GM10266 (cell line): Measurements from ENCODE around the gene PNKP.

Source experiments
- DNase-seq: peaks from one replicate; pipeline ENCODE4 v3.0.0; 2012; ENCODE audit errors: extremely low spot score
- CTCF ChIP-seq: IDR thresholded peaks from 2 replicates; pipeline ENCODE4 v1.5.1; 2012; ENCODE audit warnings: mild to moderate bottlenecking, low read depth; ENCODE audit not compliant: control insufficient read depth, insufficient read depth; ENCODE audit errors: missing control alignments

Gene PNKP

GRCh38 chr19:49877879-49878743 is 10.7 kb upstream of the PNKP start:
- peak; percentile 98 for DNase-seq
- TF ChIP-seq CTCF = no peak

GRCh38 chr19:49877020-49877878 is 9.9 kb upstream of the PNKP start, which contains the start of the genes AKT1S1 and TBC1D17:
Gene AKT1S1 (minus strand): TSS chr19:49877355. CDS start chr19:49873295, 4,060 bp downstream.
Gene TBC1D17 (plus strand): TSS chr19:49877702. CDS start chr19:49877724, 22 bp downstream.
- TF ChIP-seq CTCF = no peak
- DNase-seq = peak; percentile 97

- DNase-seq = peak; percentile 91
Measured at GRCh38 chr19:49876422-49877019, 9.1 kb upstream of the PNKP start.

GRCh38 chr19:49875857-49876421 is 8.6 kb upstream of the PNKP start:
- TF ChIP-seq CTCF = no peak
- peak; percentile 72 for DNase-seq

More at GRCh38 chr19:49876422-49877019, 9.1 kb upstream of the PNKP start:
- TF ChIP-seq CTCF = no peak

GRCh38 chr19:49875177-49875576 is 7.8 kb upstream of the PNKP start:
- TF ChIP-seq CTCF = no peak

GRCh38 chr19:49874503-49875157 is 7.3 kb upstream of the PNKP start:
- TF ChIP-seq CTCF = no peak
- no peak for DNase-seq

More at GRCh38 chr19:49875177-49875576, 7.8 kb upstream of the PNKP start:
- no peak for DNase-seq
